GM21737 (cell line): Measurements from ENCODE around the gene POLA1.
"Not testable (repeated sequence)": the region's sequence is repeated elsewhere in the genome, so short reads cannot be mapped to it uniquely, and the experiment has no call there.

Experiments
- ATAC-seq: cut with Tn5 transposase; IDR thresholded peaks from one replicate; pipeline ENCODE4 v1.9.1; 2021; ENCODE audit warnings: mild to moderate bottlenecking, moderate library complexity; ENCODE audit not compliant: unreplicated experiment

Gene POLA1

GRCh38 chrX:24796204-24796603, 102.5 kb downstream of the POLA1 start:
- no peak for ATAC-seq

DNA sequence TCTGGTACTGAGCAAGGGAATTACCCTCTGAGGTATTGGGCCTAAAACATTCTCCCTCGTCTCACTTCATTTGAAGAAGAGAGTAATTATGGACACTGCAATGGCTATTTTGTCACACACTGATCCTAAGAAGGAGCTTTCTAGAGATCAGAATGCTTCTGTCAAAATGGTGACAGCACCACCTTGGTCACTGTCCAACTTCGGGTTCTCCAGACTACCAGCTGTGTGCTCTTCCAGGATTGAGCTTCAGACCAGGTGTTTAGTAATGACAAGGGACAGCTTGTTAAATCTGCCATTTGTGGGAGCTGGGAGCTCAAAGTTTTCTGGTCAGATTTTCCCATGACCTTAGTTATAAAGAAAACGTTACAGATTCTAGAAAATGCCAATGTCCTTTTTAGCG, 105.4 kb downstream of the POLA1 start:
- no peak for ATAC-seq

- no peak for ATAC-seq
Observed at GRCh38 chrX:24799565-24799964, 105.8 kb downstream of the POLA1 start.

DNA sequence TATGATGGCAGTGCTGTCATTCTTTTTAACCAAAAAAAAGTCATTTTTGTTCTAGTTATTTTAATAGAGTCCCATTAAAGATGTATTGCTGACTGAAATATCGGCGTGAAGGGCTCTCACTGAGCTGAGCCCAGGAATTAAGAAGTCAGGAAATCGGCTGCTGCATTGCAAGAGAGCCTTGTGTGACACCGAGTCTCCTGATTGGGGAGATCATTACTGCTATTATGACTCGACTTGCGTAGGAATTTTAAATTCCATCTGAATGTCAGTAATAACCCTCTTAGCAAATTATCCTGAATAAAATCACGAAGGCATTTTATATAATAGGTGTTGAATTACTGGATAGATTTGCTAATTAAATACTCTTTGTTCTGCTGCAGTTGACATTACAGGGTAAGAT, 111.5 kb downstream of the POLA1 start:
- no peak for ATAC-seq

DNA sequence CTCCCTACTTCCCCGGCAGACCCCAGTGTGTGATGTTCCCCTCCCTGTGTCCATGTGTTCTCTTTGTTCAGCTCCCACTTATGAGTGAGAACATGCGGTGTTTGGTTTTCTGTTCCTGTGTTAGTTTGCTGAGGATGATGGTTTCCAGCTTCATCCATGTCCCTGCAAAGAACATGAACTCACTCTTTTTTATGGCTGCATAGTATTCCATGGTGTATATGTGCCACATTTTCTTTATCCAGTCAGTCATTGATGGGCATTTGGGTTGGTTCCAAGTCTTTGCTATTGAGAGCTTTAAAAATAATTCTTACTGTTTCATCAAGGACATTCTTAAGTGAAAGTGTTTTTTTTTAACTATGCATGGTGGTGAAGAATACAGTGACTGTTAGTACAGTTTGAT, 126.1 kb downstream of the POLA1 start:
- ATAC-seq, result not testable (repeated sequence)

- no peak for ATAC-seq
Observed at GRCh38 chrX:24828147-24828546, 134.4 kb downstream of the POLA1 start.

DNA sequence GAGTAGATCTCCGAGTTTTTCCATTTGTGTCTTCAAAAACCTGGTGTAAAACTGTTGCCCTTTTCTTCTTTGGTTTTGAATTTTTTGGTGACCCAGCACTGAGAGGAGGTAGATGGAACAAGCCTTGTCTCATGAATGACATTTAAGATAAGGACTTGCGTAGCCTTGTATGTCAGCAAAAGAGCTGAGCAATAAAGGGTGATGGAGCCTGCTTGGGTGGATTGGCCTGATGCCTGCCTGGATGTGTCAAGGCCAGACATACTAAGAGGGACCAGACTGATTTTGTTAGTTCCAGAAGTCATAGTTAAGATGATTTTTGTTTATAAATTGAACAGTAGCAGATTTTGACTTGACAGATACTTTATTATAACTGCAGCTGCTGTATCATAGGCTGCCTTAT, 134.9 kb downstream of the POLA1 start:
- no peak for ATAC-seq

DNA sequence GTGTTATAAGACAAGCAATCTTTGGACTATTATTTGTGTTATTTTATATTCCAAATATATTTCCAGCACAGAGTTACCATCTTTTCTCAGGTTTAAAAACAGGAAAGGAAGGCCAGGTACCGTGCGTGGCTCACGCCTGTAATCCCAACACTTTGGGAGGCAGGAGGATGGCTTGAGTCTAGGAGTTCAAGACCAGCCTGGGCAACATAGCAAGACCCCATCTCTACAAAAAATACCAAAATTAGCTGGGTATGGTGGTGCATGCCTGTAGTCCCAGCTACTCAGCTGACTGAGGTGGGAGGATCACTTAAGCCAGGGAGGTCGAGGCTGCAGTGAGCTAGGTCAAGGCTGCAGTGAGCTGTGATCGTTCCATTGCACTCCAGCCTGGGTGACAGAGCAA, 140.0 kb downstream of the POLA1 start:
- no peak for ATAC-seq

DNA sequence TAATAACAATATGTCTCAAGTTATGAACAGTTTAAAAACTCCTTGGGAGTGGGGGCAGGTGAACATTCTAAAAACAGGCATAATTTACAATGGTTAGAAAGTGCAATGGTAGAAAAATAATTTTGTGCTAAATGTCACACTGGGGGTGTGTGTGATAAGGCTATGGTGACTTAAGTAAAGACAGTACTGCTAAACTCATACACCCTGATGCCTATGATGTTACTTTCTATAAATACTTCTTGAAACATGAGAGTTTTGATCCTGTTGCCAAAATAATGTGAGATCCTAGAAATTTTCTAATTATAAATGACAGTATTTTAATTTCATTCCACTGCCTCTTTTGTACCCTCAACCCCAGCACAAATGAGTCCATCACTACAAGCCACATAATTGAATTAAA, 144.2 kb downstream of the POLA1 start:
- ATAC-seq, result no peak

DNA sequence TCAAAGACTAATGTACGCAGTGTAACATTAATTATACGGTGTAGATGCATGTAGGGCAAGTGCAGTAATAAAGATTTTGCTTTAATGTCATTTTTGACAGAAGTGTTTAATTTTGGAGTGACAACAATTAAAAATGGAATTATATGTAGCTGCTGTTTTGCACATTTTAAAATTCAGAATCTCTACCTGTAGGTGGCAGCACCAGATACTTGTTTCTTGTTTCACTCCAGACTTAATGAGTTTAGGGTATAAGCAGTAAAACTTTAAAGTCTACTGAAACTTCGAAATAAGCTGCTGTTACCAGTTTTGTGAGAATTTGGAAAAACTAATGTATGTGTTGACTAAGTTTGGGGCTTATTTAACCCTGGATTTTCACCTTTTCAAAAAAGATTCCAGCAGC, 144.9 kb downstream of the POLA1 start:
- ATAC-seq, result no peak

GRCh38 chrX:24839331-24839730, 145.6 kb downstream of the POLA1 start:
- no peak for ATAC-seq

GRCh38 chrX:24842486-24842885, 148.8 kb downstream of the POLA1 start:
- ATAC-seq, result no peak

- ATAC-seq, result no peak
Observed at GRCh38 chrX:24846550-24847150, 152.9 kb downstream of the POLA1 start.

DNA sequence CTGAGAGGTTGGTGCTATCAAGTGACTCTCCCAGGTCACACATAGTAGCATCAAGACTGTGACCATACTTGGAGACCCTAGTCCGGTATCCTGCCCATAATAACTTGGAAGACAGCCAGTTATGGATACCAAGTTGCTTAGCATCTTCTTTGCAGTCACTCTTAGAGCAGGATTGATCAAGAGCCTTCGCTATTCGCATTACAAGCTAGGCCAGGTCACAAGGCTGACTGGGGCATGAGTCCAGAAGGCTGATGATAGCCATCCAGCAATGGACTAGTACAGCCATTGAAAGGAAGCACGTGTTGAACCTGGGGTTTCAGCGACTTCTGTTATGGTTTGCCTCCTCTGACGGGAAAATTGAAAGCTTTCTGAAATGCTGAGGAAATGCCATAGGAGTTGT, 157.6 kb downstream of the POLA1 start:
- no peak for ATAC-seq

DNA sequence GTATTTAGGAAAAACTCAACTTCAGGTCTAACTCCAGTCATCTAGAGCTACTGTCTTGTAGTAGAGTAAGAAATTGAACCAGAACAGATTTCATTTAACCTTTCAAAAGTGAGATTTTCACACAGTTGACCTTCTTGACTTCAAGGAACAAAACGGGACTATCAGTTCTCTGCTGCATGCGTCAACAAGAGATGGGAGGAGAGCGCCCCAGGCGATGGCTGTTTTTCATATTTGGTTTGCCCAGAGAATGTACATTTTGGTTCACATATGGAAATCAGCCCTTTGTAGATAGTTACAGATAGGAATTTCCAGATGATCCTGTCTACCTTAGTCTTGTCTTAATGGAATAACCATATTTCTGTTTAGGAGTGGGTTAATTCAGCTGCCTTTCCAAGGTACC, 158.1 kb downstream of the POLA1 start:
- ATAC-seq, result no peak

DNA sequence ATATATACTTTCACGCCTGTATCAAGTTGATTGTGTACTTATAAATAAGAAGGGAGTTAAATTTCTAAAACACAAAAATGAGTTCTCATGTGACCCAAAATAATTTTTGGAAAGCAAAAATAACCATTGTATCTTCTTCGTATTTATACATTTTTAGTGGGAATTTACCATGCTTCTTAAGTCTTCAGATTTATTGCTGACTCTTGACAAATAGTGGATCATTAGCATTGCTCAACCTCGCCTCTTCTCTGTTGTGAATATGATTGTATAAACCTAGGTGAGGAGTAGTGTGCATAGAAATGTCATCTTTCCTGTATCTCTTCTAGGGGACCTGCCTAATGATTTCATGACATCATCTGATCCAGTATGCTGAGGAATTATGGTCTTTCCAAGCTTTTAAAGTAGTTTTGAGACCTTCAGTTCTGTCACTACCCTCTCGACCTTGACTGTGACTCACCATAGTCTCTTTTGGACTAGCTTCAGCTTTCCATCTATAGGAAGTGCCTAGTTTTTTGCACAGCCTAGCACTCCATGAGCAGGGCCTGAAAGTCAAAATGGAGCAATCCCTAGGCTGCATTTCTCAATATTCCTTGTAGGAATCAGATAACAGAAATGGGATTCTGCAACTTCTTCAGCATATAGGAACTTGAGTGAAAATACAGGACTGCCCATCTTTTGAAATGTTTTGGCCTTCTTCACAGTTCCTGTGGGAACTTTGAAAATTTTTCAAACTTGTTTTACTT, 164.5 kb downstream of the POLA1 start:
- no peak for ATAC-seq

DNA sequence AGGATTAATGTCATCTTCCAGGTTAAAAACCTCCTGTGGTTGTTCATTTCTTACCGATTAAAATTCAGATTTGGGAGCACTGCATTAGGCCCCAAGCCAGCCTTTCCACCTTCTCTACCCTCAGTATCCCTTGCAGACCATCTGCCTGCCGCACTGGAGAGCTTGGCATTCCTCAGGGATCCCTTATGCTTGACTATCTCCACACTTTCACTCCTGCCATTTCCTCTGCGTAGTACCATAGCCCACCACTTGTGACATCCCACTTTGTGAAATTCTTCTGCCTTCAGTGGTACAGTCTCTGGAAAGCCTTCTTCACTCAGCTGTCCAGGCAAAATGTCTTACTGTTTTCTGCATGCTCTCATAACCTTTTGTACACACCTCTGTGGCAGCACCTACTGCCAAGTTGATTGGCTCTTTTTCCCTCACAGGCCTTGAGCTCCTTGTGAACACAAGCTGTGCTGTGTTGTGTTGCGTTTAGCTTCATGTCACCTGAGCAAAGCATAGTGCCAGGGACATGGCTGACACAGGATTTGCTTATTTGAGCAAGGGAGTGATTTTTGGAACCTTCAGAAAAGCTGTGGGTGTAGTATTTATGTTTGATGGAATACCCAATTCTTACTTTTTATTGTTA, 165.6 kb downstream of the POLA1 start:
- no peak for ATAC-seq

DNA sequence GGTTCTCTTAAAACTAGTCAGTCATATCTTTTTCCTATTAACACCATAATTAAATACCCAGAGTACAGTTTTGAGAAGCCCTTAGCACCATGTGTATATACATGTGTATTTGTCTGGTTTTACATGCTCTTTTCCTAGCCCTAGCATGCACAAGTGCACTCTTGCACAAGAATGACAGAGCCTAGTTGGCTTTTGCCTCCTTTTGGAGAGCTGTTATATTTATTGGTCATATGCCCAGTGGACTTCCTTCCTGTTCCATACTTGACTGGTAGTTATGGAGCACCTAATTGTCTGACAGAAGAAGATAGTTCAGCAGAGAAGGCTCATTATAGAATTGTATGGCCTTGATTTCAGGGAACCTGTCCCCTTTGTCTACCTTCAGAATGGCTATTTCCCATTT, 166.4 kb downstream of the POLA1 start:
- ATAC-seq, result no peak

GRCh38 chrX:24862343-24862742, 168.6 kb downstream of the POLA1 start:
- no peak for ATAC-seq

- not testable (repeated sequence) for ATAC-seq
Observed at GRCh38 chrX:24863779-24864178, 170.1 kb downstream of the POLA1 start.

GRCh38 chrX:24870143-24870542, 176.4 kb downstream of the POLA1 start:
- no peak for ATAC-seq

GRCh38 chrX:24874604-24875247, 181.0 kb downstream of the POLA1 start:
- ATAC-seq, result no peak
